Endothelial cell of umbilical vein (primary cell): ENCODE results near the gene MS4A14. TPM values are rescaled to one million over a fixed set of nuclear protein-coding genes. Genes with fewer than 3 reads are reported as not detected.

ENCODE experiments used
- BruUV-seq: library from RNA; stranded (reverse); fragments of 400-500 nt; replicated peaks from 2 replicates; lab custom pipeline; 2021; lab: Mats Ljungman, UMichigan
- CTCF ChIA-PET: fragments of 300-600, 350-600 bp; sonication (Branson Sonifier 250); formaldehyde crosslinking; loops from one replicate; lab custom pipeline; 2021; ENCODE audit warnings: antibody characterized with exemption, inconsistent platforms; lab: Charles Lee
- POLR2A ChIA-PET: fragments of 300-600, 350-600 bp; sonication (Branson Sonifier 250); formaldehyde crosslinking; loops from one replicate; lab custom pipeline; 2021; ENCODE audit warnings: antibody characterized with exemption, inconsistent platforms; lab: Charles Lee
- DNase-seq: peaks from one replicate; pipeline ENCODE4 v3.0.0-alpha.2; 2011; ENCODE audit warnings: low read depth, low spot score
- FAIRE-seq: peaks from 2 replicates; lab custom pipeline; 2011; peaks lifted over from hg19 to GRCh38; lab: Jason Lieb, UNC
- H2AFZ ChIP-seq: 2 replicates; pipeline ENCODE4 v1.6.0; 2012; ENCODE audit warnings: low read depth, low read length, control low read depth, inconsistent platforms
- H3K27ac ChIP-seq: 2 replicates; pipeline ENCODE4 v1.5.1; 2011; ENCODE audit warnings: low read depth, mild to moderate bottlenecking, control low read depth, low read length, moderate library complexity; ENCODE audit not compliant: insufficient read depth
- H3K27me3 ChIP-seq, 2 experiments: 2 replicates each; pipeline versions ENCODE4 v1.6.0 to v1.6.1; 2011; ENCODE audit warnings: low read length in 2 of 2, mixed read lengths in 1 of 2; ENCODE audit not compliant: control insufficient read depth in 2 of 2, insufficient read depth in 2 of 2
- H3K36me3 ChIP-seq, 2 experiments: 2 replicates in 1 of 2; 3 replicates in 1 of 2; pipeline ENCODE4 v1.5.1; 2011; ENCODE audit warnings: low read length in 2 of 2, mild to moderate bottlenecking in 1 of 2, moderate library complexity in 1 of 2; ENCODE audit not compliant: control insufficient read depth in 2 of 2, insufficient read depth in 2 of 2; ENCODE audit errors: extremely low read depth in 1 of 2
- H3K4me1 ChIP-seq: 3 replicates; pipeline ENCODE4 v1.5.1; 2011; ENCODE audit warnings: mild to moderate bottlenecking, low read length; ENCODE audit not compliant: control insufficient read depth, insufficient read depth; ENCODE audit errors: extremely low read depth
- H3K4me2 ChIP-seq: 2 replicates; pipeline ENCODE4 v1.6.1; 2011; ENCODE audit warnings: low read length, control low read depth, mixed read lengths; ENCODE audit not compliant: insufficient read depth
- H3K4me3 ChIP-seq, 3 experiments: fragments of 200-600 bp in 1 of 3; sonication (generic), shearing (Covaris generic) in 1 of 3; replicated peaks in 1 of 3; 2 replicates each; pipeline ENCODE4 v1.5.1; 2011 to 2016; ENCODE audit warnings: control low read depth in 3 of 3, low read length in 3 of 3, mild to moderate bottlenecking in 2 of 3, inconsistent platforms in 1 of 3, low read depth in 1 of 3, moderate library complexity in 1 of 3; ENCODE audit not compliant: insufficient read depth in 1 of 3
- H3K79me2 ChIP-seq: 2 replicates; pipeline ENCODE4 v1.6.0; 2012; ENCODE audit warnings: low read length, inconsistent platforms; ENCODE audit not compliant: control insufficient read depth, insufficient read depth
- H3K9ac ChIP-seq: replicated peaks from 2 replicates; pipeline ENCODE3; 2011; ENCODE audit warnings: low read length, control low read depth; ENCODE audit not compliant: insufficient read depth; ENCODE audit errors: extremely low read depth
- H3K9me1 ChIP-seq: replicated peaks from 3 replicates; pipeline ENCODE4 v1.6.0; 2011; ENCODE audit warnings: mild to moderate bottlenecking, low read length; ENCODE audit not compliant: control insufficient read depth, insufficient read depth; ENCODE audit errors: extremely low read depth
- H3K9me3 ChIP-seq: replicated peaks from 2 replicates; pipeline ENCODE4 v1.5.1; 2012; ENCODE audit warnings: low read length, inconsistent platforms; ENCODE audit not compliant: control insufficient read depth, insufficient read depth
- H4K20me1 ChIP-seq: replicated peaks from 2 replicates; pipeline ENCODE3; 2011; ENCODE audit warnings: mild to moderate bottlenecking, low read length; ENCODE audit not compliant: control insufficient read depth, insufficient read depth; ENCODE audit errors: extremely low read depth
- CTCF ChIP-seq, 2 donors: IDR thresholded peaks; 1 replicate in 1 of 2; 2 replicates in 1 of 2; pipeline ENCODE4 v1.5.1; 2011; ENCODE audit warnings: low read length in 2 of 2, mild to moderate bottlenecking in 2 of 2, moderate library complexity in 2 of 2, control low read depth in 1 of 2, inconsistent platforms in 1 of 2, low read depth in 1 of 2; ENCODE audit not compliant: insufficient read depth in 1 of 2; ENCODE audit errors: extremely low read depth in 1 of 2
- EZH2 ChIP-seq: IDR thresholded peaks from 2 replicates; pipeline ENCODE4 v1.6.1; 2012; ENCODE audit warnings: borderline replicate concordance, low read depth, mild to moderate bottlenecking, moderate library complexity, low read length, inconsistent platforms; ENCODE audit not compliant: severe bottlenecking
- FOS ChIP-seq: IDR thresholded peaks from 2 replicates; pipeline ENCODE4 v1.6.1; 2011; ENCODE audit warnings: mild to moderate bottlenecking, low read length, moderate library complexity, borderline replicate concordance; ENCODE audit not compliant: insufficient read depth
- GATA2 ChIP-seq: IDR thresholded peaks from 2 replicates; pipeline ENCODE4 v1.7.0; 2011; ENCODE audit warnings: low read depth, mild to moderate bottlenecking, moderate library complexity, mixed read lengths, low read length; ENCODE audit not compliant: insufficient read length, insufficient read depth
- JUN ChIP-seq: IDR thresholded peaks from 2 replicates; pipeline ENCODE4 v1.6.1; 2011; ENCODE audit warnings: borderline replicate concordance, low read depth; ENCODE audit not compliant: insufficient read length, insufficient read depth
- MAX ChIP-seq: IDR thresholded peaks from 2 replicates; pipeline ENCODE4 v1.6.1; 2011; ENCODE audit not compliant: insufficient read depth, insufficient read length
- MYC ChIP-seq: IDR thresholded peaks from one replicate; pipeline ENCODE4 v1.6.1; 2011; ENCODE audit warnings: mild to moderate bottlenecking, low read depth, low read length
- POLR2A ChIP-seq: IDR thresholded peaks from 2 replicates; pipeline ENCODE4 v1.6.1; 2012; ENCODE audit warnings: low read depth, mild to moderate bottlenecking, control low read depth, low read length
- POLR2AphosphoS5 ChIP-seq: IDR thresholded peaks from 2 replicates; pipeline ENCODE4 v1.6.1; 2012; ENCODE audit warnings: low read depth, mild to moderate bottlenecking, control low read depth, low read length, moderate library complexity; ENCODE audit not compliant: insufficient read depth
- dilution Hi-C: fragments of 300-500 bp; cut with MboI; formaldehyde crosslinking; loops from one replicate; pipeline ENCODE4 v1.15.0; 2019; ENCODE audit warnings: low sequenced_read_pairs; ENCODE audit not compliant: extremely low pct_ligation_motif_present
- intact Hi-C: fragments of 100-400 bp; cut with micrococcal nuclease; formaldehyde crosslinking; loops from one replicate; pipeline ENCODE4 v1.10.0; 2022
- polyA plus RNA-seq, 4 experiments: library from polyadenylated mRNA; depleted of rRNA in 3 of 4; stranded (reverse) in 3 of 4; unstranded in 1 of 4; fragments of >200 nt; gene quantifications; 2 replicates each; pipeline versions ENCODE4 v1.2.1 to v1.2.3, GENCODE V29; 2011 to 2012; ENCODE audit warnings: missing spikeins in 1 of 4
- total RNA-seq: library from RNA; stranded (reverse); gene quantifications from 2 replicates; pipeline ENCODE4 v1.2.3, GENCODE V29; 2021

The MS4A14 gene
- total and polyA plus RNA-seq, 2 donors (not counting 3 experiments of a cell fraction or from before 2014, with no cell fraction given) = not detected

GRCh38 chr11:60390419-60390818 is 5.8 kb upstream of the MS4A14 start:
- intact Hi-C loops (no loop called here), dilution Hi-C loops (no loop called here)
- no peak for DNase-seq
- TF ChIP-seq EZH2 = no peak
- TF ChIP-seq FOS = no peak
- TF ChIP-seq POLR2AphosphoS5 = no peak
- no peak for TF ChIP-seq MAX
- TF ChIP-seq GATA2 = no peak
- no peak for TF ChIP-seq POLR2A
- TF ChIP-seq CTCF (IDR thresholded peaks at IDR 0.05; ENCODE audit: extremely low read depth in 1 of 2, insufficient read depth in 1 of 2, low read depth in 1 of 2, low read length in 2 of 2) = no peak
- no peak for TF ChIP-seq MYC
- no peak for TF ChIP-seq JUN
- ChIA-PET POLR2A (no interaction called here), CTCF (interaction anchor here (0.7 kb wide), 1 partner anchor 27 kb away, joined by 3 read pairs; no protein-coding TSS in a partner anchor)
- H3K4me1 ChIP-seq = no peaks in the 10 kb centered on the region
- H3K9ac ChIP-seq = no peak overlapping the region
- H3K79me2 ChIP-seq = no peaks in the 10 kb centered on the region
- H2AFZ ChIP-seq = no peak overlapping the region
- H3K27me3 ChIP-seq = no peaks in the 10 kb centered on the region
- no peak overlapping the region for H3K4me2 ChIP-seq
- BruUV-seq = no TSS peak
- FAIRE-seq = no peak
- H3K36me3 ChIP-seq = no peaks in the 10 kb centered on the region
- H3K27ac ChIP-seq = no peak overlapping the region
- no peaks in the 10 kb centered on the region for H3K9me3 ChIP-seq
- no peak overlapping the region for H3K4me3 ChIP-seq
- no peaks in the 10 kb centered on the region for H4K20me1 ChIP-seq
- H3K9me1 ChIP-seq = no peaks in the 10 kb centered on the region
